Panc1 (cell line): ENCODE results near the gene PPOX.

Experiments
- POLR2AphosphoS5 ChIP-seq: IDR thresholded peaks from 2 replicates; pipeline ENCODE4 v1.6.1; 2012; ENCODE audit warnings: mild to moderate bottlenecking, low read depth, low read length, moderate library complexity
- TF ChIP-seq, protein P1 (sequence below): fragments of 450-650 bp; IDR thresholded peaks from 2 replicates; pipeline ENCODE4 v1.5.1; 2017; ENCODE audit warnings: mild to moderate bottlenecking

DNA sequence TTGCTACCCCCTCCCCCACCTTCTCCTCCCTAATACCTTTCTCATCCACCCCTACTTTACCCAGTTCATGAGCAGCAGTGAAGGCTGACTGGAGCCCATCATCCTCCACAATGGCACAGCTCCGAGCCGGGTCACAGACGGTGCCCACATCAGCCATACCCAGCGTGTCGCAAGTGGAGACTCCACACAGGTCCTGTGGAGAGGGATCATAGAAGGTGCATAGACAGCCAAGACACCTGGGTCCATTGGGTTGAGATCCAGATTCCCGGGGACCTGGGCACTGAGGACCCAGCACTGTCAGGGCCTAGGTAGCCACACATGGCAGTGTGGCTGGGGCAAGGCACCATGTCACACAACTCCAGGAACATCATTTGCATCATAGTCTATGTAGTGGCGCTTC, 29.9 kb downstream of the PPOX start:
- TF ChIP-seq POLR2AphosphoS5: no peak
- TF ChIP-seq, protein P1, sequence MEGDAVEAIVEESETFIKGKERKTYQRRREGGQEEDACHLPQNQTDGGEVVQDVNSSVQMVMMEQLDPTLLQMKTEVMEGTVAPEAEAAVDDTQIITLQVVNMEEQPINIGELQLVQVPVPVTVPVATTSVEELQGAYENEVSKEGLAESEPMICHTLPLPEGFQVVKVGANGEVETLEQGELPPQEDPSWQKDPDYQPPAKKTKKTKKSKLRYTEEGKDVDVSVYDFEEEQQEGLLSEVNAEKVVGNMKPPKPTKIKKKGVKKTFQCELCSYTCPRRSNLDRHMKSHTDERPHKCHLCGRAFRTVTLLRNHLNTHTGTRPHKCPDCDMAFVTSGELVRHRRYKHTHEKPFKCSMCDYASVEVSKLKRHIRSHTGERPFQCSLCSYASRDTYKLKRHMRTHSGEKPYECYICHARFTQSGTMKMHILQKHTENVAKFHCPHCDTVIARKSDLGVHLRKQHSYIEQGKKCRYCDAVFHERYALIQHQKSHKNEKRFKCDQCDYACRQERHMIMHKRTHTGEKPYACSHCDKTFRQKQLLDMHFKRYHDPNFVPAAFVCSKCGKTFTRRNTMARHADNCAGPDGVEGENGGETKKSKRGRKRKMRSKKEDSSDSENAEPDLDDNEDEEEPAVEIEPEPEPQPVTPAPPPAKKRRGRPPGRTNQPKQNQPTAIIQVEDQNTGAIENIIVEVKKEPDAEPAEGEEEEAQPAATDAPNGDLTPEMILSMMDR: no peak
